Activated CD8-positive, alpha-beta T cell treated with anti-CD3 and anti-CD28 coated beads for 36 hours (primary cell): ENCODE data around the gene MYBBP1A. TPM values are rescaled to one million over a fixed set of nuclear protein-coding genes. Genes with fewer than 3 reads are reported as not detected.

Experiments
- ATAC-seq: fragments of 200-7000 bp; cut with Tn5 transposase; one replicate; pipeline ENCODE4 v1.10.0; 2021; ENCODE audit warnings: mild to moderate bottlenecking, moderate library complexity
- CTCF ChIA-PET: fragments of 350-600 bp; sonication (Branson Sonifier 250); formaldehyde crosslinking; loops from one replicate; lab custom pipeline; 2021; ENCODE audit warnings: antibody characterized with exemption; lab: Charles Lee
- POLR2A ChIA-PET: fragments of 350-600 bp; sonication (Branson Sonifier 250); formaldehyde crosslinking; loops from one replicate; lab custom pipeline; 2021; ENCODE audit warnings: antibody characterized with exemption; lab: Charles Lee
- DNase-seq: peaks from one replicate; pipeline ENCODE4 v3.0.0-alpha.2; 2020
- H3K27ac Mint-ChIP-seq: one replicate; pipeline ENCODE4 v1.8.0; 2021; ENCODE audit warnings: mild to moderate bottlenecking, mixed read lengths
- H3K27me3 Mint-ChIP-seq: one replicate; pipeline ENCODE4 v1.8.0; 2021; ENCODE audit warnings: mixed read lengths
- H3K36me3 Mint-ChIP-seq: one replicate; pipeline ENCODE4 v1.8.0; 2021; ENCODE audit warnings: low read depth, mixed read lengths
- H3K4me1 Mint-ChIP-seq: one replicate; pipeline ENCODE4 v1.8.0; 2021; ENCODE audit warnings: low read depth, mixed read lengths
- H3K4me3 Mint-ChIP-seq: one replicate; pipeline ENCODE4 v1.8.0; 2021; ENCODE audit warnings: mild to moderate bottlenecking, moderate library complexity, mixed read lengths
- H3K9me3 Mint-ChIP-seq: one replicate; pipeline ENCODE4 v1.8.0; 2021; ENCODE audit warnings: mixed read lengths
- CTCF ChIP-seq: fragments of 200-600 bp; IDR thresholded peaks from one replicate; pipeline ENCODE4 v1.8.0; 2022; ENCODE audit warnings: antibody characterized with exemption, mild to moderate bottlenecking
- intact Hi-C: fragments of 100-400 bp; cut with micrococcal nuclease; formaldehyde crosslinking; loops from one replicate; pipeline ENCODE4 v1.10.0; 2022
- total RNA-seq, 2 experiments: library from RNA; stranded (reverse); gene quantifications; one replicate each; pipeline ENCODE4 v1.2.3, GENCODE V29; 2021

Gene MYBBP1A
- total RNA-seq, 2 experiments from 2014 or later, result 104 to 107 TPM

- Mint-ChIP-seq H3K4me3 (no peak overlapping the region), H3K9me3 (no peaks in the 10 kb centered on the region), H3K27ac (no peak overlapping the region), H3K4me1 (peaks cover 15% of the 10 kb centered on the region), H3K36me3 (no peaks in the 10 kb centered on the region), H3K27me3 (peaks cover 8% of the 10 kb centered on the region)
- intact Hi-C loops, result no loop called here
- no peak for ATAC-seq
- POLR2A ChIA-PET, result interaction anchor here (0.8 kb wide), 1 partner anchor 23 kb away, joined by 3 read pairs; no protein-coding TSS in a partner anchor
- no peak for TF ChIP-seq CTCF
- CTCF ChIA-PET, result interaction anchor here (0.9 to 2.6 kb wide), 2 partner anchors 11 to 157 kb away, joined by 3 to 15 read pairs; no protein-coding TSS in a partner anchor
- DNase-seq, result no peak
Measured at GRCh38 chr17:4577386-4577993, 22.3 kb upstream of the MYBBP1A start.

- DNase-seq (no peak), ATAC-seq (no peak)
- peaks cover 15% of the 10 kb centered on the region for H3K4me1 Mint-ChIP-seq
- intact Hi-C loops, result no loop called here
- peaks cover 3% of the 10 kb centered on the region for H3K27me3 Mint-ChIP-seq
- TF ChIP-seq CTCF, result no peak
- no peaks in the 10 kb centered on the region for H3K36me3 Mint-ChIP-seq
- ChIA-PET CTCF (interaction anchor here (0.9 to 2.6 kb wide), 2 partner anchors 10 to 156 kb away, joined by 3 to 15 read pairs; no protein-coding TSS in a partner anchor), POLR2A (interaction anchor here (0.8 kb wide), 1 partner anchor 23 kb away, joined by 3 read pairs; no protein-coding TSS in a partner anchor)
- H3K27ac Mint-ChIP-seq, result no peak overlapping the region
- H3K9me3 Mint-ChIP-seq, result no peaks in the 10 kb centered on the region
- no peak overlapping the region for H3K4me3 Mint-ChIP-seq
Measured at GRCh38 chr17:4576729-4577322, 21.6 kb upstream of the MYBBP1A start.

DNA sequence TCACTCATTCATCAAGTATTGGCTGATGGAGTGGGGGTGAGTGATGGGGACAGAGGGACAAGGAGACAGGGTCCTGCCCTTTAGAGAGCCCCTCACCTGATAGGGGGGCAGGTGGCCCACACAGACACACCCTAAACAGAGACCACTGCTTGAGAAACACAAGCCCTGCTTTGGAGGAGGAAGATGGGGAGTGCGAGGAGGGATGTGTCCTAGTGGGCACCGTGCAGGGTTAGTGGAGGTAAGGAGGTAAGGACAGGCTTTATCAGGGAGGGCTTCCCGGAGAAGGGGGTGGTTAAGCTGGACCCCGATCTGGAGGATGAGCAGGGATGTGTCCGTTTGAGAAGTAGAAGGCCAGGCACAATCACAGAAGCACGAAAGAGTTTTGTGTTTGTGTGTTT, 21.0 kb upstream of the MYBBP1A start:
- POLR2A ChIA-PET, result no interaction called here
- TF ChIP-seq CTCF, result no peak
- DNase-seq (no peak), ATAC-seq (no peak)
- H3K4me1 Mint-ChIP-seq, result peaks cover 15% of the 10 kb centered on the region
- no peak overlapping the region for H3K27ac Mint-ChIP-seq
- H3K4me3 Mint-ChIP-seq, result no peak overlapping the region
- no peaks in the 10 kb centered on the region for H3K27me3 Mint-ChIP-seq
- no peaks in the 10 kb centered on the region for H3K9me3 Mint-ChIP-seq
- CTCF ChIA-PET, result interaction anchor here (2.6 kb wide), 1 partner anchor 10 kb away, joined by 15 read pairs; no protein-coding TSS in a partner anchor
- intact Hi-C loops, result no loop called here
- no peaks in the 10 kb centered on the region for H3K36me3 Mint-ChIP-seq

DNA sequence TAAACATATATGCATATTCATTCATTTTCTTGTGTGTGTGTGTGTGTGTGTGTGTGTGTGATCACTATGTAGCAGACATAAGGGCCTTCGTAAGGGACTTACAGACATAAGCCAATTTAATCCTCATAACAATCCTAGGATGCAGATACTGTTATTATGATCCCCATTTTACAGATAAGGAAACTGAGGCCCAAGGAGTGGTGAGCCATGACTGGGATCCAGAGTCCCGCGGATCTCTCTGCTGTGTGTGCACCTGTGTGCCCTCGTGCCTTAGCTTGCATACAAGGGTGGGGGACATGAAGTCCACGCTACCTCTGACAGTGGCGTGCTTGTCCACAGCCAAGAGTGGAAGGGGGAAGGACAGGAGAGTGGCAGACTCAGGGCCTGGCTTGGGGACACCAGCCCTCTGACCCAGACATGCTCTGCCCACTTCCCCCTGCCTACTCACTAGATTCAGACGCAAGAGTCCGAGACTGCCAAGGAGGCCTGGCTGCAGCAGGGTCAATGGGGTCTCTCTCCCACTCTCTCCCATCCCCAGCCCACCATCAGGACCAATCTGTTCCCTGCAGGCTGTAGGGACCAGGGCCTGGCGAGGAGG, 19.4 kb upstream of the MYBBP1A start:
- DNase-seq (no peak), ATAC-seq (no peak)
- H3K27me3 Mint-ChIP-seq, result no peaks in the 10 kb centered on the region
- no peaks in the 10 kb centered on the region for H3K36me3 Mint-ChIP-seq
- ChIA-PET CTCF (interaction anchor here (1.3 to 1.6 kb wide), 3 partner anchors 10 to 51 kb away, joined by 5 to 9 read pairs (median 6); no protein-coding TSS in a partner anchor), POLR2A (interaction anchor here (1.1 kb wide), 1 partner anchor 13 kb away, joined by 3 read pairs; no protein-coding TSS in a partner anchor)
- no peak overlapping the region for H3K27ac Mint-ChIP-seq
- no peak overlapping the region for H3K4me3 Mint-ChIP-seq
- H3K9me3 Mint-ChIP-seq, result no peaks in the 10 kb centered on the region
- intact Hi-C loops, result no loop called here
- no peak for TF ChIP-seq CTCF
- H3K4me1 Mint-ChIP-seq, result peaks cover 15% of the 10 kb centered on the region
